Measurements from ENCODE around the gene NAT9.

- TF ChIP-seq CTCF (IDR thresholded peaks at IDR 0.05; ENCODE audit: extremely low read depth in 1 of 2, insufficient read depth in 1 of 2, low read depth in 1 of 2, low read length in 2 of 2) (no peak), MAX (IDR thresholded peaks at IDR 0.05; ENCODE audit: insufficient read depth, insufficient read length) (no peak), POLR2A (IDR thresholded peaks at IDR 0.05; ENCODE audit: low read depth, low read length) (no peak)
Measured at GRCh38 chr17:74812109-74813009, 36.2 kb upstream of the NAT9 start.

Data from endothelial cell of umbilical vein (primary cell).